Activated CD4-positive, alpha-beta T cell treated with anti-CD3 and anti-CD28 coated beads, Interleukin-2, amount 50 U/mL, for 16 hours (primary cell): ENCODE data around the gene SEBOX.

Source experiments
- DNase-seq: peaks from one replicate; pipeline ENCODE4 v3.0.0-alpha.2; 2020

SEBOX gene

DNA sequence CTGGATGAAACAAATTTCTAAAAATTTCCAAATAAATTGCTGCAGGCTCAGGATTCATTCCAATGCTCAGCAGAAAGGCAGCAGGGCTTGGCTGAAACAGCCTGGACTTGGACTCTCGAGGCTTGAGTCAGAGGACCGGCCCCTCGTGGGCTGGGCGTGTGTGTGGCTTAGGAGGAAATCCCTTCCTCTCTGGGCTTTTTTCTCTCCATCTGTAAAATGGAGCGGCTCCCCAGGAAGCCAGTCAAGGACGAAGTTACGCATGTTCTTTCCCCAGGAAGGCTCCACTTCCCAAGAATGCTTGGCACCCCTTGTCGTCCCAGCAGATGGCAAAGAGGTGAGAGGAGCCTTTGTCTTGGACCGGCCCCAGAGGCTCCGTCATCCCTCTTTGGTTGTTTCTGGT, 27.5 kb upstream of the SEBOX start:
- DNase-seq, result no peak

DNA sequence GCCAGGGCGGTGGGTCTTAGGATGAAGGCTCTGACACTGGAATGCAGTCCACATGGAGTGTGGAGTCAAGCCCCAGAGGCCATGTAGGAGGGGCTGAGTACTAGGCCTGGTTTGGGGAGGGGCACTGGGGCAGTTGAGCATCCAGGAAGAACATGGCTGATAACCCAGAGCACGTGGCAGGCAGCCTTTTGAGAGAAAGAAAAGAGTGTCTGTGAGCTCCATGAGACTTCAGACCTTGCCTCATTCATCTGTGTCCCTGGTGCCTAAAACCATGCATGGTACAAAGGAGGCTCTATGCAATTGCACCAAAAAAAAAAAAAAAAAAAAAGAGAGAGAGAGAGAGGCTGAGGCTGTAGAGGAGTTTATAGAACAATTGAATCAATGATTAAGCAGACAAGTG, 26.4 kb upstream of the SEBOX start:
- no peak for DNase-seq

DNA sequence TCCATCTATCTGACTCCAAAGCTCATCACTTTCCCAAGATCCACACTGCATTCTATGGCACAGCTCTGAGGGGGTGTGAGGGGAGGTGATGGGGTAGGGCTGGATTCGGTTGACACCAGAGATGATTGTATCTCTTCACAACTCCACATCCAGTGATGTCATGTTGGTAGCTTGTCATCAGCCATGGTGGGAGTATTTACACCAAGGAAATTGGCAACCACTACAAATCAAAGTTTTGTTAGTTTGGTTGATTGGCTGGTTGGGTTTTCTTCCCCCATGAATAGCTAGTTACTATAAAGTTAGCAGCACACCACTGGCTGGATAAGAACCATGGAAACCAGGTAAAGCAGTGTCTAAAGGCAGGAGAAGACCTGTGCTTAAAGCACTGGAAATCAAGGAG, 26.0 kb upstream of the SEBOX start:
- DNase-seq, result no peak

DNA sequence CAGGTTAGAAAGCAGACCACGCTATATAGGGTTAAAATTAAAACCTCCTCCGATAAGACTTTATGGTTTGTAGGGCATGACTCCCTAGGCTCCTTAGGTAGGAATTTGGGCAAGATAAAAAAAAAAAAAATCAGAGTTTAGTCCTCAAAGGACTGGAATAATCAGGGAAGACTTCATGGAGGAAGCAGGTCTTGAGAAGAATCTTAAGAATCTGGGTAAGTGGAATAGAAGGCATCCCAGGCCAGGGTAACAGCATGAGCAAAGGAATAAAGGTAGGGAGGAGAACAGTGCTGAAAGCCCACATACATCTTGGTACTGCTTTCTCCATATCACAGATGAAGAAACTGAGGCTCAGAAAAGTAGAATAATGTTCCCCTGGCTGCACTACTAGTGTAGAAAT, 25.6 kb upstream of the SEBOX start:
- no peak for DNase-seq

DNA sequence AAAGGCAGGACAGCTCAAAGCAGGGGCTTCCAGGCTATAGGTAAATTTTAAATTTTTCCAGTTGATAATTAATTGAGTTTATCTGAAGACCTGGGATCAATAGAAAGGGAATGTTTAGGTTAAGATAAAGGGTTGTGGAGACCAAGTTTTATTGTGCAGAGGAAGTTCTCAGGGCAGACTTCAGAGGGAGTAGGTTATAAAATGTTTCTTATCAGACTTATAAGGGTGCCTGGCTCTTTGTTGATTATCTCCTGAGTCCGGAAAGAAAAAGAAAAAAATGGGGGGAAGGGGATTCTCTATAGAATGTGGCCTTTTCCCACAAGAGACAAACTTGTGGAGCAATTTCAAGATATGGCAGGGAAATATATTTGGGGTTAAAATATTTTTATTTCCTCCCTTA, 25.1 kb upstream of the SEBOX start:
- no peak for DNase-seq

DNA sequence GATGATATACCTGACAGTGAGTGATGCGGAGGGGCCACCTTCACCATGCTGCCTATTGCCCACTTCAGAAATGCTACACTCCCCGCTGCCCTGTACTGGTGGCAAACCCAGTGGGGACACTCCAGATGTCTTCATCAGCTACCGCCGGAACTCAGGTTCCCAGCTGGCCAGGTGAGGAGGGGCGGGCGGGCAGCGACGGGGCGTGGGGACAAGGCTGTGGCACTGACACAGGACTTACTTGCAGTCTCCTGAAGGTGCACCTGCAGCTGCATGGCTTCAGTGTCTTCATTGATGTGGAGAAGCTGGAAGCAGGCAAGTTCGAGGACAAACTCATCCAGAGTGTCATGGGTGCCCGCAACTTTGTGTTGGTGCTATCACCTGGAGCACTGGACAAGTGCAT, 23.1 kb upstream of the SEBOX start:
- no peak for DNase-seq

DNA sequence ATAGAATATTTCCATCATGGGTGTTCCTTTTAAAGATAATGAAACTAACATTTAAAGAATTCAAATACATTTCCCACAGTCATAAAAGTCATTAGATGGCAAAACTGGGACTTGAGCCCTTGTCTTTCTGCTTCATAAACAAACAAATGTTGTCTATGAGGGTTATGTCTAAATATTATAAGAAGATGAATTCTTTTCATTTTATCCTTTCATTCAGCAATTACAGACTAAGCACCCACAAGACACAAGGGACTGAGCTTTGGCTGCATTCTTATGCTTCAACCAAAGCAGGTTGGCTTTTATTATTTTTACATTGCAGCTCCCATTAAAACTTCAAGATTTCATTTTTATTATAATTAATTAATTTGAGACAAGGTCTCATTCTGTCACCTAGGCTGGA, 21.4 kb upstream of the SEBOX start:
- DNase-seq, result no peak

DNA sequence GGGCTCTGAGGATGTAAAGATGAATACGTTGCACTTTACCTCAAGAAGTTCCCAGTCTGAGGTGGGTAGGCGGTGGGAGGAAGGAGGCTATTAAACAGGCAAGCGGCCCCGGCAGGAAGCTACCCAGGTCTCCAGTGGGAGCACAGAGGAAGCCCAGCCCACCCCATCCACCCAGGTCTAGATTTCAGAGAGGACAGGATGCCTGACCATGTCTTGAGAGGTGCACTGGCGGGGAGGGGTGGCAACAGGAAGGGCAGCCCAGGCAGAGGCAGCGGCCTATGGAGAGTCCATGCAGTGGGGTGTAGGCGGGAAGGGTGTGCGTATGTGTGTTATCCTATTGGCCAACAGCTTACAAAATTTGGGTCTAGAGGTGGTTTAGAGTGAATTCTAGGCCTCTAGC, 20.4 kb upstream of the SEBOX start:
- no peak for DNase-seq

DNA sequence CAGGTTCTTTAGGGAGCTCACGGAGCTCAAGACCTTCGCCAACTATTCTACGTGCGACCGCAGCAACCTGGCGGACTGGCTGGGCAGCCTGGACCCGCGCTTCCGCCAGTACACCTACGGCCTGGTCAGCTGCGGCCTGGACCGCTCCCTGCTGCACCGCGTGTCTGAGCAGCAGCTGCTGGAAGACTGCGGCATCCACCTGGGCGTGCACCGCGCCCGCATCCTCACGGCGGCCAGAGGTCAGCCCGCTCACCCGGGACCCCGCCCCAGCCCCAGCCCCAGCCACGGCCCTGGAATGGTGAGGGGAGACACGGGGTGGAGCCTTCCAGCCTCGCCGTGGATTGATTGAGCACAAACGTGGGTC, 20.0 kb upstream of the SEBOX start:
- DNase-seq, result no peak

DNA sequence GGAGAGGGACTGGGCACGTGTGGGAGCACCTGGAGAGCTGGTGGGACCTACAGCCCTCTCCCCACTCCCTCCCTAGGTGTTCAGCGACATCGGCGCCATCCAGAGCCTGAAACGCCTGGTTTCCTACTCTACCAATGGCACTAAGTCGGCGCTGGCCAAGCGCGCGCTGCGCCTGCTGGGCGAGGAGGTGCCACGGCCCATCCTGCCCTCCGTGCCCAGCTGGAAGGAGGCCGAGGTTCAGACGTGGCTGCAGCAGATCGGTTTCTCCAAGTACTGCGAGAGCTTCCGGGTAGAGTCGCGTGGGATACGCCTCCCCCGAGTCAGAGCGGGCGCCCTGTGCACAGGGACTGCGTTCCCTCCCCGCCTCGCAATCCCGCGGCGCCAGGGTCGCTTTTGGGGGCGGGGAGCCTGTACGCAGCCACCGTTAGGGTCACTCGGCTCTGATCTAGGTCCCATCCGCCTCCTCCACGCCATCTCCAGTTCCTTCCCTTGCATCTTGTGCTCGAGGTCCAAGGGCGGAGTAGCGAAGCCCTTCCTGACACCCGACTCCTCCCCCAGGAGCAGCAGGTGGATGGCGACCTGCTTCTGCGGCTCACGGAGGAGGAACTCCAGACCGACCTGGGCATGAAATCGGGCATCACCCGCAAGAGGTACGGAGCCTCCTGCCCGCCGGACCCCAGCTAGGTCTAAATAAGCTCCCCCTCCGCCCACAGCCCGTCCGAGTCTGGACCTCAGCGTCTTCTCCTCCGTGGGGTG, 19.5 kb upstream of the SEBOX start:
- DNase-seq, result peak; percentile 71

DNA sequence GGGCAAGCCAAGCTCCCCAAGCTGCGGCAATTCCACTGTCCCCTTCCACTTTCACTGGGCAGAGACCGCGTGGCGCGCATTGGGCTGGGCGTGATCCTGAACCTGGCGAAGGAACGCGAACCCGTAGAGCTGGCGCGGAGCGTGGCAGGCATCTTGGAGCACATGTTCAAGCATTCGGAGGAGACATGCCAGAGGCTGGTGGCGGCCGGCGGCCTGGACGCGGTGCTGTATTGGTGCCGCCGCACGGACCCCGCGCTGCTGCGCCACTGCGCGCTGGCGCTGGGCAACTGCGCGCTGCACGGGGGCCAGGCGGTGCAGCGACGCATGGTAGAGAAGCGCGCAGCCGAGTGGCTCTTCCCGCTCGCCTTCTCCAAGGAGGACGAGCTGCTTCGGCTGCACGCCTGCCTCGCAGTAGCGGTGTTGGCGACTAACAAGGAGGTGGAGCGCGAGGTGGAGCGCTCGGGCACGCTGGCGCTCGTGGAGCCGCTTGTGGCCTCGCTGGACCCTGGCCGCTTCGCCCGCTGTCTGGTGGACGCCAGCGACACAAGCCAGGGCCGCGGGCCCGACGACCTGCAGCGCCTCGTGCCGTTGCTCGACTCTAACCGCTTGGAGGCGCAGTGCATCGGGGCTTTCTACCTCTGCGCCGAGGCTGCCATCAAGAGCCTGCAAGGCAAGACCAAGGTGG, 16.3 kb upstream of the SEBOX start:
- DNase-seq, result peak; percentile 22

DNA sequence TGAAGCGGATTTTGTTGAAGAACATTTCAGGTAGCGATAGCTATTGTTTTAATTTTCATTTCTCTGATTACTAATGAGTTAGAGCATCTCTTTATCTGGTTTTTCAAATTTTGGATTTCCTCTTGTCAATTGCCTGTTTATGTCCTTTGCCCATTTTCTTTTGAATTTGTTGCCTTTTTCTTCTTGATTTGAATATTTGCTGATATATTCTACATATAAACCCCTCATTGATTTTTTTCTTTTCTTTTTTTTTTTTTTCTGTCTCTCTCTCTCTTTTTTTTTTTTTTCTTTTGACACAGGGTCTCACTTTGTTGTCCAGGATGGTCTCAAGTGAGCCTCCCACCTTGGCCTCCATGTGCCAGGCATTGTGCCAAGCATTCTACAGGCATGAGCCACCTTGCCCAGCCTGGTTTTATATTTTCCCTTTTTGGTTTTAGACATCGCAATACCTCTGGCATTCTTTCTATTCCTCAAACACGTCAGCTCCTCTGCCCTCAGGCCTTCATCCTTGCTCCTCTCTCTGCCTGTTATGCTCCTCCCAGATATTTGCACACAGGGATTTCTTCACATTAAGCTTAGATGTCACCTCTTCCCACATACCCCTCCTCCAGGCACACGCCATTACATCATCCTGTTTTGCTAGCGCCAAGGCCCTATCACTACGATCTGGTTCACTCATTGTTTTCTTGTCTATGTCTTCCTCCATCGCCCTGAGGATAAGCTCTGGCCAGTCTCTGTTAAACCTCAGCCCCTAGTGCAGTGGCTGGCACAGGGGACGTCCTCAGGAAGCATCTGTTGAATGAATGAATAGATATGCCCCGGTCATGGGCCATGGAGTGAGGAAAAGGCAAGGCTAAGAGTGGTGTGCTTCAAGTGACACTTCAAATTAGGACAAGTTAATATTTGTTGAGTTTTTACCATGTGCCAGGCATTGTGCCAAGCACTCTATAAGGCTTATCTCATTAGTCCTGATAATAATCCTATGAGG, 15.1 kb upstream of the SEBOX start:
- DNase-seq, result no peak

DNA sequence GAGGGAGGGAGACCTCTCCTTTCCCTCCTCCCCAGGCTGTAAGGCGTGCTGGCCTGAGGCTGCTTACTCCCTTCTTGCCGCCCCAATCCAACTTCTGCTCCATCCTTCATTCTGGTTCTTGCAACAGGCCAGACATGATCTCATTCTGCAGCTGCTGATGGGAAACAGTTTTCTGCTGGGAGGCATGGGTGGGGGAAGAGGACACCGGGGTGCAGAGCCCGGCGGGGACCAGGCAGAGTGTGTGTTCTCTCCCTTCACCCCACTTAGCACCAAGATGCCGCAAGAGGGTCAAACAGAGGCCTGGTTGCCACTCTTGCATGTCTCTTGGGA, 7.9 kb upstream of the SEBOX start:
- DNase-seq, result no peak

DNA sequence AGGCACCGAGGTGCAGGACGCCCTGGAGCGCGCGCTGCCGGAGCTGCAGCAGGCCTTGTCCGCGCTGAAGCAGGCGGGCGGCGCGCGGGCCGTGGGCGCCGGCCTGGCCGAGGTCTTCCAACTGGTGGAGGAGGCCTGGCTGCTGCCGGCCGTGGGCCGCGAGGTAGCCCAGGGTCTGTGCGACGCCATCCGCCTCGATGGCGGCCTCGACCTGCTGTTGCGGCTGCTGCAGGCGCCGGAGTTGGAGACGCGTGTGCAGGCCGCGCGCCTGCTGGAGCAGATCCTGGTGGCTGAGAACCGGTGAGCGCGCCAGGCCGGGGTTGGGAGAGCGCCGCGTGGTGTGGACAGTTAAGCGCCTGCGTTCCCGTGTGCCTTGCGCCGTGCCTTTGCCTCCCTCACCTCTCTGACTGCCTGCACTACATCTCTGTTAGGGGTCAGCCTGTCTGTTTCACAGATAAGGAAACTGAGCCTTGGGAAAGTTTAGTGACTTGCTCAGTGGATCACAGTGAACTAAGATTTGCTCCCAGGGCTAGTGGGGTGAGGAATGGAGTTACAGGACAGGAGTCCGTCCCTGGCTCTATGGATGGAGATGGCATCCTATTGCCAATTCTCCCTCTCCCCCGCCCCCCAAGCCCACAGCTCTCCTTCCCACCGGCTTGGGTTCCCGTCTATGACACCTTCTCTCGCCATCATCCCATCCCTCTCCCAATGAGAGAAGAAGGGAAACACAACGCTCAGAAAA, 7.4 kb upstream of the SEBOX start:
- peak; percentile 42 for DNase-seq

DNA sequence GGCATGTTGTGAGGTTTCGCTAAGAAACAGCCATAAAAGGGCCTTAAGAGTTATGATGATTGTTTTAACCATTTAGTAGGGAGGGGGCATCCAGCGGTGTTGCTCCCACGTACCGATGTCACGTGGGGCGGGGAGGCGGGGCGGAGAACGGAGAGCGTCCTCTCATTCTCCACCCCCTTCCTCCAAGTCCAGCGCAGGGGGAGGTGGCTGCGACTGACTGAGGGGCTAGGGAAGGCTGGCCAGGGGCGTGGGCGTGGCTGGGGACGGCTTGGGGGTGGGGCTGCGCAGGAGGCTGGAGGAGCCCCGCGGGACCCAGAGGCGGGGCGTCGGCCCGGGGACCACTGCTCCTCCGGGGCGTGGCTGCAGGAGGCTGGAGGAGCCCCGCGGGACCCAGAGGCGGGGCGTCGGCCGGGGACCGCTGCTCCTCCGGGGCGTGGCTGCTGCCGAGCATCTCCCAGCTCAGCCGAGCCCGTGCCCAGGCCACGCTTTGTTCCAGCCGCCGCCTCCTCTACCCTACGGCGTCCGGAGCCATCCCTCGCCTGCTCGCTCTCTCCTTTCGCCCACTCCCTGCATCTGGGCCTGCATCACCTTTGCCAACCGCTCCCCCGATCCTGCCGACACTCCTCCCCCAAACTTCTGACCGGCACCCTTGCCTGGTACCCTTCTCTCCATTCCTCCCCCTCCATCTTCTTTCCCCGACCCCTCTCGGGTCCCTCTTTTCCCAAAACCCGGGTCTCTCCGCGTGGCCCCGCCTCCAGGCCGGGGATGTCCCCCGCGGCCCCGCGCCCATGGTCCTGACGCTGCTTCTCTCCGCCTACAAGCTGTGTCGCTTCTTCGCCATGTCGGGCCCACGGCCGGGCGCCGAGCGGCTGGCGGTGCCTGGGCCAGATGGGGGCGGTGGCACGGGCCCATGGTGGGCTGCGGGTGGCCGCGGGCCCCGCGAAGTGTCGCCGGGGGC, 6.5 kb upstream of the SEBOX start, which contains the start of gene SARM1:
Gene SARM1 (plus strand): TSS at position 450 of the 958 bp plus-strand sequence. CDS start 339 bp downstream, at position 789.
- peak; percentile 94 for DNase-seq

DNA sequence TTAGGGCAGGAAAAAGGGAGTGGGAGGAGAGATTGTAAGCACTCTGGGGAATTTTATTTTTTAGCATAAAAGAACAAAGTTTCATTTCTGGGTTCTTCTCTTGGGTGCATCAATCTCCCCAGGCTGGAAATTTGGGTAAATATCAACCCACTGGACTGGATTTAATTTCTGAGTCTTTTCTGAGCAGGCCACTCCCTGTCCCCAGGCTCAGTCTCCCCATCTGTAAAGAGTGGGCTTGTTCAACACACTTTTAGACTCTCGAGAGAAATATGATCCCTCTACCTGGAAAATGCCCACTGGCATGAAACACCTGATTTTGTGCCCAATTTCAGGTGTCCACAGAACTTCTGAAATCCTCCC, 5.7 kb upstream of the SEBOX start:
- no peak for DNase-seq

DNA sequence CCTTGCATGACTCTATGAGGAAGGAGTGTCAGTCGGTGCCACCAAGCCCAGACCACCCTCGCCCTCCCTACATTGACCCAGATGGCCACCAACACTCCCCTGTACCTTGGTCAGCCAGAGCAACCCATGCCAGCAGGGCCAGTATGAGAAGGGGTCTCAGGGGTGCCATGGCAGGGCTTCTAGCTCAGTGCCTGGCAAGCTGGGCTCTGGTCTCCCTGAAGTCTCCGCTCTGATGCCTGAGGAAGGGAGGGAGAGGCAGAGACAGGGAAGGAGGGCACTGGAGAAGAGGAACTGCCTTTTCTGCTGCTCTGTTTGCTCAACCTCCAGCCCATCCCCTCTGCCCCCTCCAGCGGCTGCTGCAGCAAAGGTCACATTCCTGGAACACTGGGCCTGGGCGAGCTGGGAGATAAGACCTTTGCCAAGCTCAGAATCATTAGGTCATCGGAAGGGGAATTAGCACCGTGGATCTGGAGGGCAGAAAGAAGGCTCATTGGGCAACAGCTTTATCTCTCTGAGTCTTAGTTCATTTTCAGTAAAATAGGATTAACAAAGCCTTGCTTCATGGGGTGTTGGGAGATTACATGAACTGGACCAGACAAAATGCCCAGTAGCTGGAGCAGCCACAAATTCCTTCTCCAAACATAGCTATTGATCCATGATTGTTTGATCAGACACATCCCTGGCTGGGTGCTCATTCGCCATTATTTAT, 5.2 kb upstream of the SEBOX start, which contains the start of gene VTN:
Gene VTN (minus strand): TSS at position 273 of the 709 bp plus-strand sequence. CDS start 104 bp downstream, at position 169.
- DNase-seq, result no peak

DNA sequence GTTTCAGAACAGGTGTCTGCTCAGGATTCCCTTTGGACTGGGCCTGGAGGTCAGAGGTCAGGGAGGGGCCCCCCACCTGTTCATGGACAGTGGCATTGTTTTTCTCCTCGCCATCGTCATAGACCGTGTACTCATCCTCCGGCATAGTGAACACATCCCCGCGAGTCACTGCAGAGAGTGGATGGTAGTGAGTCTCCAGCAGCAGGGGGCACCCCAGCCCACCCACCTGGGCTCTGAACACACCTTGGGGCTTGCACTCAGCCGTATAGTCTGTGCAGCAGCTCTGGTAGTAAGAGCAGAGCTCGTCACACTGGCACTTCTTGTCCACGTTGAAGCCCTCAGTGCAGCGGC, 4.7 kb upstream of the SEBOX start:
- DNase-seq, result no peak

DNA sequence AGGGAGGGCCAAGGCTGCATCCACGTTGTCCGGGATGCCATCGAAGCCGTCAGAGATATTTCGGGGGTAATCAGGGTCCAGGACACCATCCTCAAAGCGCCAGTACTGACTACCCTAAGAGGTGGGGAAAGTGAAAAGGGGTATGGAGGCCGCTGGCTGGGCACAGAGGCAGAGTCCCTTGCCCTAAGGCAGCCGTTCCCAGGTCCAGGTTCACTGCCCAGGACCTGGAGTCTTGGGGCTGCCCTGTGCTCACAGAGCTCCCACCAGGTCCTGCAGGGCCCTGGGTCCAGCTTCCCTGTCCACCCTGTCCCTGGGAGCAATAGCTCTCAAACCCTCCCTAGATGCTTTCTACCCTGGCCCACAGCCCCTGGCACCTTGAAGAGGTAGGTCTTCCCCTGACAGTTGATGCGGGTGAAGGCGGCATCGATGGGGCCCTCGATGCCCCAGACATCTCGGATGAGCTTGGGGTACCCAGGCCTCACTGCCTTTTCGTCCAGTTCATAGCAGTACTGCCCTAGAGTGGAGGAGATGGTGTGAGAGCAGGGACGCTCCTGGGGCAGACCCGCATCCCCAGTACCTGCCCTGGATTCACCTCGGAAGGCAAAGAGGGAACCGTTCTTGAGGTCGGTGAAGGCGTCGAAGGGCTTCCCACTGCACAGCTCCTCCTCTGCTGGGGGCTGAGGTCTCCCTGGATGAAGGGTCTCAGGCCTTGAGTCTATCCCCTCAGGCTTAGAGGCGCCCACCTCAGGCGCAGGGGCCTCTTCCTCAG, 4.1 kb upstream of the SEBOX start:
- no peak for DNase-seq

DNA sequence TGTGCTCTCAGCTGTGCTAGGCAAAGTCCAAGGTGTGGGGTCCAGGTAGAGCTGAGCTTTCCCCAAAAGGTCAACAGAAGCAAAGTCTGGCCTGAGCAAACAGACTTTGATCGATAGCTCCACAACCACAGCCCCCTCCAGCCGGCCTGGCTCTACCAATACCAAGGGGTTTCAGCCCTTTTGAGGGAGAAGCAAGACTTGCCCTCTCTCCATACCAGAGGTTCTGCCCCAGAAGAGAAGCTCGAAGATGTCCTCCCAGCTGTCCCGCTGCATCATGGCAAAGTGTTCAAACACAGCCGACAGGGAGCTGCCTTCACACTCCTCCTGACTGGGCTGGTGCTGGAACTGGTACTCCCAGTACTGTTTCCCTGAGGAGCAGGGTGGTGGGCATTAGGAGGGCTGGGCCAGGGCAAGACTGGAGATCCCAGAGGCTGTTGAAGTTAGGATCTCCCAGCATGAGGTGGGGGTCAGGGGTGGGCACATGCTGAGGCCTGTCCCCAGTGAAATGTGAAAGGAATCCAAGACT, 3.4 kb upstream of the SEBOX start:
- no peak for DNase-seq
